Cortex of kidney (tissue), 1 donor: ENCODE data around the gene TMEM61.
"Not testable (repeated sequence)": the region's sequence is repeated elsewhere in the genome, so short reads cannot be mapped to it uniquely, and the experiment has no call there.

Source experiments
- DNase-seq: peaks from one replicate; lab custom pipeline; 2025; lab: John Stamatoyannopoulos, UW

The TMEM61 gene

GRCh38 chr1:55001311-55001710 is 20.9 kb downstream of the TMEM61 start:
- no peak for DNase-seq

- DNase-seq = no peak
These were observed 22.3 kb downstream of the TMEM61 start for GRCh38 chr1:55002686-55003085.

- DNase-seq = no peak
These were observed 25.1 kb downstream of the TMEM61 start for GRCh38 chr1:55005351-55006140.

- DNase-seq = no peak
These were observed 26.5 kb downstream of the TMEM61 start for GRCh38 chr1:55006931-55007330.

- no peak for DNase-seq
These were observed 27.2 kb downstream of the TMEM61 start for GRCh38 chr1:55007625-55008024.

- DNase-seq = no peak
These were observed 29.9 kb downstream of the TMEM61 start for GRCh38 chr1:55010194-55010886.

- DNase-seq = no peak
These were observed 30.4 kb downstream of the TMEM61 start for GRCh38 chr1:55010887-55011217.

- no peak for DNase-seq
These were observed 32.2 kb downstream of the TMEM61 start for GRCh38 chr1:55012661-55013060.

GRCh38 chr1:55015123-55015522 is 34.7 kb downstream of the TMEM61 start:
- no peak for DNase-seq

GRCh38 chr1:55015731-55016620 is 35.5 kb downstream of the TMEM61 start:
- DNase-seq = no peak

- DNase-seq = no peak
These were observed 38.0 kb downstream of the TMEM61 start for GRCh38 chr1:55018395-55018794.

GRCh38 chr1:55021942-55022546 is 41.6 kb downstream of the TMEM61 start:
- no peak for DNase-seq

GRCh38 chr1:55024163-55024562 is 43.7 kb downstream of the TMEM61 start:
- not testable (repeated sequence) for DNase-seq

- DNase-seq = not testable (repeated sequence)
These were observed 46.3 kb downstream of the TMEM61 start for GRCh38 chr1:55026682-55027081.

- not testable (repeated sequence) for DNase-seq
These were observed 50.7 kb downstream of the TMEM61 start for GRCh38 chr1:55031098-55031497.

GRCh38 chr1:55033265-55033614 is 52.8 kb downstream of the TMEM61 start:
- DNase-seq = no peak

GRCh38 chr1:55034476-55035133 is 54.2 kb downstream of the TMEM61 start:
- DNase-seq = no peak

- no peak for DNase-seq
These were observed 55.5 kb downstream of the TMEM61 start for GRCh38 chr1:55035904-55036303.

GRCh38 chr1:55037733-55038551 is 57.5 kb downstream of the TMEM61 start:
- no peak for DNase-seq

GRCh38 chr1:55038552-55038838 is 58.1 kb downstream of the TMEM61 start:
- DNase-seq = no peak

- no peak for DNase-seq
These were observed 58.5 kb downstream of the TMEM61 start for GRCh38 chr1:55038974-55039341.
